ENCODE results near the gene NPM3. TPM values are rescaled to one million over a fixed set of nuclear protein-coding genes. Genes with fewer than 3 reads are reported as not detected.

NPM3 gene
- total RNA-seq, 2 experiments from 2014 or later = 15.5 to 15.8 TPM

- intact Hi-C loops (cut with DNase I, micrococcal nuclease) = no loop called here
- DNase-seq = no peak
- POLR2A ChIA-PET = no interaction called here
- TF ChIP-seq CTCF (IDR thresholded peaks at IDR 0.05) = no peak
- H3K27ac ChIP-seq (ENCODE audit: low read depth in 1 of 2, low read length in 2 of 2) = no peak overlapping the region
- H3K27me3 Mint-ChIP-seq = peaks cover 3% of the 10 kb centered on the region
- CTCF ChIA-PET = no interaction called here
- H3K36me3 ChIP-seq (ENCODE audit: insufficient read depth, low read length) = no peaks in the 10 kb centered on the region
- H3K9me3 Mint-ChIP-seq = no peaks in the 10 kb centered on the region
- H3K36me3 Mint-ChIP-seq (ENCODE audit: low read depth) = no peaks in the 10 kb centered on the region
- ATAC-seq (ENCODE audit: poor library complexity) = no peak
- no peak overlapping the region for H3K27ac Mint-ChIP-seq
- H3K27me3 ChIP-seq (ENCODE audit: control insufficient read depth in 1 of 2, insufficient read depth in 2 of 2, low read length in 2 of 2) = peaks cover 5 to 20% of the 10 kb centered on the region in 2 experiments
- H3K4me1 ChIP-seq (ENCODE audit: insufficient read depth, low read length) = no peaks in the 10 kb centered on the region
- no peak overlapping the region for H3K4me3 ChIP-seq (ENCODE audit: low read length)
- no peaks in the 10 kb centered on the region for H3K9me3 ChIP-seq (ENCODE audit: control insufficient read depth in 1 of 2, insufficient read depth in 1 of 2, low read length in 2 of 2)
- no peaks in the 10 kb centered on the region for H3K4me1 Mint-ChIP-seq (ENCODE audit: low read depth)
- no peak overlapping the region for H3K4me3 Mint-ChIP-seq
Observed at GRCh38 chr10:101736666-101737065, 46.6 kb downstream of the NPM3 start.

GRCh38 chr10:101732096-101732495 is 51.1 kb downstream of the NPM3 start:
- CTCF ChIA-PET = no interaction called here
- no peak overlapping the region for H3K27ac Mint-ChIP-seq
- H3K9me3 Mint-ChIP-seq = no peaks in the 10 kb centered on the region
- Histone ChIP-seq H3K27me3 (ENCODE audit: control insufficient read depth in 1 of 2, insufficient read depth in 2 of 2, low read length in 2 of 2) (peaks cover 2 to 20% of the 10 kb centered on the region in 2 experiments), H3K9me3 (ENCODE audit: control insufficient read depth in 1 of 2, insufficient read depth in 1 of 2, low read length in 2 of 2) (no peaks in the 10 kb centered on the region), H3K27ac (ENCODE audit: low read depth in 1 of 2, low read length in 2 of 2) (no peak overlapping the region), H3K4me1 (ENCODE audit: insufficient read depth, low read length) (no peaks in the 10 kb centered on the region), H3K4me3 (ENCODE audit: low read length) (no peak overlapping the region), H3K36me3 (ENCODE audit: insufficient read depth, low read length) (no peaks in the 10 kb centered on the region)
- H3K27me3 Mint-ChIP-seq = peaks cover 9% of the 10 kb centered on the region
- no peaks in the 10 kb centered on the region for H3K36me3 Mint-ChIP-seq (ENCODE audit: low read depth)
- POLR2A ChIA-PET = no interaction called here
- no peak for DNase-seq
- H3K4me1 Mint-ChIP-seq (ENCODE audit: low read depth) = no peaks in the 10 kb centered on the region
- intact Hi-C loops (cut with DNase I, micrococcal nuclease) = no loop called here
- ATAC-seq (ENCODE audit: poor library complexity) = no peak
- no peak for TF ChIP-seq CTCF (IDR thresholded peaks at IDR 0.05)
- H3K4me3 Mint-ChIP-seq = no peak overlapping the region

Other genes with a start within 250 kb of the NPM3 start
- gene POLL, start 195.2 kb downstream of the NPM3 start, total RNA-seq = 10 to 100 TPM; 23.3 to 24.3 TPM
- under 1 TPM; 0.31 to 0.96 TPM for gene DPCD, start 195.1 kb downstream of the NPM3 start, total RNA-seq
- 10 to 100 TPM; 69.7 to 76.4 TPM for gene FBXW4, start 88.3 kb downstream of the NPM3 start, total RNA-seq
- gene FGF8, start 7.3 kb downstream of the NPM3 start, total RNA-seq = not detected
- gene OGA, start 35.0 kb upstream of the NPM3 start, total RNA-seq = 100 to 1,000 TPM; 395 to 416 TPM
- gene KCNIP2, start 60.4 kb upstream of the NPM3 start, total RNA-seq = 1 to 10 TPM in 1 of 2 experiments, under 1 TPM in 1; 0.77 to 1.6 TPM